ENCODE data around the gene RHBDL1. TPM values are rescaled to one million over a fixed set of nuclear protein-coding genes. Genes with fewer than 3 reads are reported as not detected.

RHBDL1 gene
- total and polyA plus RNA-seq, 4 donors: 0.35 to 0.84 (median 0.70) TPM

DNA sequence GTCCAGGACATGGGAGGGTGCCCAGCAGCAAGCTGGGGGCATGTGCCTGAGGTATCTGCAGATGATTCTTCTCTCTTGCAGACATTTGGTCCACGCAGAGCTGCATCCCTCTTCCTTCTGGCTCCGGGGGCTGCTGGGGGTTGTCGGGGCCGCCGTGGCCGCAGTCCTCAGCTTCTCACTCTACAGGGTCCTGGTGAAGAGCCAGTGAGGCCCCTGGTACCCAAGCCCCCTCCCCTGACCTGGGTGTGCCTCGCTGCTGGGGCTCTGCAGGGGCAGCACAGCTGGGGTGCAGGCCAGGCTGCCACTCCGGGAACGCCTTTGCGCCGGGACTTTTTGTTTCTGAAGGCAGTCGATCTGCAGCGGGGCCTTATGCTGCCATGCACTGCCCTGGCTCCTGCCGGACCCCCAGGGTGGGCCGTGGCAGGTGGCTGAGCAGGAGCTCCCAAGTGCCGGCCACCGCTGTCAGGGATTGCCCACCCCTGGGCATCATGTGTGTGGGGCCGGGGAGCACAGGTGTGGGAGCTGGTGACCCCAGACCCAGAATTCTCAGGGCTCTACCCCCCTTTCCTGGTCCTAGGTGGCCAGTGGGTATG, 2.0 kb upstream of the RHBDL1 start:
- no peaks in the 10 kb centered on the region for H3K9me3 ChIP-seq (ENCODE audit: control insufficient read depth in 4 of 4, low read length in 3 of 4)
- 96% methylated on average over 18 of the region's 18 CpGs for WGBS
- no peak overlapping the region for H3K27ac ChIP-seq (ENCODE audit: low read depth in 1 of 2, low read length in 2 of 2)
- H3K4me3 ChIP-seq (ENCODE audit: low read depth in 1 of 3, low read length in 3 of 3): no peak overlapping the region
- peaks cover 5 to 37% (median 19%) of the 10 kb centered on the region in 4 donors for H3K36me3 ChIP-seq (ENCODE audit: control insufficient read depth in 4 of 4, insufficient read depth in 3 of 4, low read depth in 1 of 4, low read length in 3 of 4)
- H3K9ac ChIP-seq (ENCODE audit: low read depth in 1 of 2, low read length in 2 of 2): no peak overlapping the region
- peaks cover 9 to 27% (median 15%) of the 10 kb centered on the region in 4 donors for H3K4me1 ChIP-seq (ENCODE audit: control insufficient read depth in 4 of 4, insufficient read depth in 4 of 4, low read length in 3 of 4)
- DNase-seq (ENCODE audit: low spot score): no peak
- H3K27me3 ChIP-seq (ENCODE audit: control insufficient read depth in 4 of 4, insufficient read depth in 4 of 4, low read length in 3 of 4): no peaks in the 10 kb centered on the region
- TF ChIP-seq EGR1 (IDR thresholded peaks at IDR 0.05; ENCODE audit: low read depth in 2 of 2): no peak
- TF ChIP-seq, protein P1, sequence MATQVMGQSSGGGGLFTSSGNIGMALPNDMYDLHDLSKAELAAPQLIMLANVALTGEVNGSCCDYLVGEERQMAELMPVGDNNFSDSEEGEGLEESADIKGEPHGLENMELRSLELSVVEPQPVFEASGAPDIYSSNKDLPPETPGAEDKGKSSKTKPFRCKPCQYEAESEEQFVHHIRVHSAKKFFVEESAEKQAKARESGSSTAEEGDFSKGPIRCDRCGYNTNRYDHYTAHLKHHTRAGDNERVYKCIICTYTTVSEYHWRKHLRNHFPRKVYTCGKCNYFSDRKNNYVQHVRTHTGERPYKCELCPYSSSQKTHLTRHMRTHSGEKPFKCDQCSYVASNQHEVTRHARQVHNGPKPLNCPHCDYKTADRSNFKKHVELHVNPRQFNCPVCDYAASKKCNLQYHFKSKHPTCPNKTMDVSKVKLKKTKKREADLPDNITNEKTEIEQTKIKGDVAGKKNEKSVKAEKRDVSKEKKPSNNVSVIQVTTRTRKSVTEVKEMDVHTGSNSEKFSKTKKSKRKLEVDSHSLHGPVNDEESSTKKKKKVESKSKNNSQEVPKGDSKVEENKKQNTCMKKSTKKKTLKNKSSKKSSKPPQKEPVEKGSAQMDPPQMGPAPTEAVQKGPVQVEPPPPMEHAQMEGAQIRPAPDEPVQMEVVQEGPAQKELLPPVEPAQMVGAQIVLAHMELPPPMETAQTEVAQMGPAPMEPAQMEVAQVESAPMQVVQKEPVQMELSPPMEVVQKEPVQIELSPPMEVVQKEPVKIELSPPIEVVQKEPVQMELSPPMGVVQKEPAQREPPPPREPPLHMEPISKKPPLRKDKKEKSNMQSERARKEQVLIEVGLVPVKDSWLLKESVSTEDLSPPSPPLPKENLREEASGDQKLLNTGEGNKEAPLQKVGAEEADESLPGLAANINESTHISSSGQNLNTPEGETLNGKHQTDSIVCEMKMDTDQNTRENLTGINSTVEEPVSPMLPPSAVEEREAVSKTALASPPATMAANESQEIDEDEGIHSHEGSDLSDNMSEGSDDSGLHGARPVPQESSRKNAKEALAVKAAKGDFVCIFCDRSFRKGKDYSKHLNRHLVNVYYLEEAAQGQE (IDR thresholded peaks at IDR 0.05): no peak
- TF ChIP-seq FOXA1 (IDR thresholded peaks at IDR 0.05): no peak
- no peak for TF ChIP-seq HNF4A (conservative IDR thresholded peaks at IDR 0.05)
- TF ChIP-seq FOXA2 (IDR thresholded peaks at IDR 0.05): no peak
- TF ChIP-seq RAD21 (IDR thresholded peaks at IDR 0.05): no peak
- TF ChIP-seq NR2F2 (IDR thresholded peaks at IDR 0.05): no peak
- no peak for TF ChIP-seq JUND (IDR thresholded peaks at IDR 0.05)

DNA sequence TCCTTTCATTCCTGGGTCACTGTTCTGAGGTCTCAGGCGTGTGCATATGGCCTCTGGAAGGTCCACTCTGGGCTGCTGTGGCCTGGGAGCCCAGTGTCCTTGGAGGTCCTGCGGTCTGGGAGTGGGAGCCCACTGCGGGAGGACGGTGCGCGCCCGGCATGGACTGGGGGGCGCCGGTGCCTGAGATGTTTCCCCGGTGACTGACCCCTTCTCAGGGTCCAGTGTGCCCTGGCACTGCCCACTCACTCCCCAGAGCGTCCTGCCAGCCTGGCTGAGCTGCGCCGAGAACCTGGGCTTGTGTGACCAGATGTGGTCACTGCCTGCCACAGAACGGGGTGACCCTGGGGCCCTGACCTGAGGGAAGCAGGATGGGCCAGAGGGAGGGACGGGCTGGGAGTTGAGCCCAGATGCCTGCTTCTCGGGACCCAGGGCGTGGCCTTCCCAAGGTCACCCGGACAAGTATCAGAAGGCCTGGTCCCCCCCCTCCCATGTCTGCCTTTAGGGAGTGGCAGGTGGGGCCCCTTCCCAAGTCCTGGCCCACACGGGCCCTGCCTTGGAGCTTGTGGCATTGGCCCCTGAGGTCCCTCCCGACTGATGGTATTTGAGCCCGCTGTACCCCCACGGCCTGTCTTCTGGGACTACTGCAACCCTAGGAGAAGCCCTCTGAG, 1.1 kb upstream of the RHBDL1 start:
- Histone ChIP-seq H3K4me1 (ENCODE audit: control insufficient read depth in 4 of 4, insufficient read depth in 4 of 4, low read length in 3 of 4) (peaks cover 5 to 27% (median 14%) of the 10 kb centered on the region in 4 donors), H3K9ac (ENCODE audit: low read depth in 1 of 2, low read length in 2 of 2) (no peak overlapping the region), H3K27ac (ENCODE audit: low read depth in 1 of 2, low read length in 2 of 2) (no peak overlapping the region), H3K27me3 (ENCODE audit: control insufficient read depth in 4 of 4, insufficient read depth in 4 of 4, low read length in 3 of 4) (no peaks in the 10 kb centered on the region), H3K9me3 (ENCODE audit: control insufficient read depth in 4 of 4, low read length in 3 of 4) (no peaks in the 10 kb centered on the region), H3K36me3 (ENCODE audit: control insufficient read depth in 4 of 4, insufficient read depth in 3 of 4, low read depth in 1 of 4, low read length in 3 of 4) (peaks cover 5 to 37% (median 19%) of the 10 kb centered on the region in 4 donors), H3K4me3 (ENCODE audit: low read depth in 1 of 3, low read length in 3 of 3) (no peak overlapping the region)
- no peak for TF ChIP-seq NR2F2 (IDR thresholded peaks at IDR 0.05)
- no peak for TF ChIP-seq HNF4A (conservative IDR thresholded peaks at IDR 0.05)
- TF ChIP-seq, protein P2, sequence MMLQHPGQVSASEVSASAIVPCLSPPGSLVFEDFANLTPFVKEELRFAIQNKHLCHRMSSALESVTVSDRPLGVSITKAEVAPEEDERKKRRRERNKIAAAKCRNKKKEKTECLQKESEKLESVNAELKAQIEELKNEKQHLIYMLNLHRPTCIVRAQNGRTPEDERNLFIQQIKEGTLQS (IDR thresholded peaks at IDR 0.05): no peak
- TF ChIP-seq, protein P3, sequence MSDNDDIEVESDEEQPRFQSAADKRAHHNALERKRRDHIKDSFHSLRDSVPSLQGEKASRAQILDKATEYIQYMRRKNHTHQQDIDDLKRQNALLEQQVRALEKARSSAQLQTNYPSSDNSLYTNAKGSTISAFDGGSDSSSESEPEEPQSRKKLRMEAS (IDR thresholded peaks at IDR 0.05): no peak
- TF ChIP-seq SP1 (IDR thresholded peaks at IDR 0.05): no peak
- TF ChIP-seq, protein P1 (IDR thresholded peaks at IDR 0.05): no peak
- TF ChIP-seq, protein P4, sequence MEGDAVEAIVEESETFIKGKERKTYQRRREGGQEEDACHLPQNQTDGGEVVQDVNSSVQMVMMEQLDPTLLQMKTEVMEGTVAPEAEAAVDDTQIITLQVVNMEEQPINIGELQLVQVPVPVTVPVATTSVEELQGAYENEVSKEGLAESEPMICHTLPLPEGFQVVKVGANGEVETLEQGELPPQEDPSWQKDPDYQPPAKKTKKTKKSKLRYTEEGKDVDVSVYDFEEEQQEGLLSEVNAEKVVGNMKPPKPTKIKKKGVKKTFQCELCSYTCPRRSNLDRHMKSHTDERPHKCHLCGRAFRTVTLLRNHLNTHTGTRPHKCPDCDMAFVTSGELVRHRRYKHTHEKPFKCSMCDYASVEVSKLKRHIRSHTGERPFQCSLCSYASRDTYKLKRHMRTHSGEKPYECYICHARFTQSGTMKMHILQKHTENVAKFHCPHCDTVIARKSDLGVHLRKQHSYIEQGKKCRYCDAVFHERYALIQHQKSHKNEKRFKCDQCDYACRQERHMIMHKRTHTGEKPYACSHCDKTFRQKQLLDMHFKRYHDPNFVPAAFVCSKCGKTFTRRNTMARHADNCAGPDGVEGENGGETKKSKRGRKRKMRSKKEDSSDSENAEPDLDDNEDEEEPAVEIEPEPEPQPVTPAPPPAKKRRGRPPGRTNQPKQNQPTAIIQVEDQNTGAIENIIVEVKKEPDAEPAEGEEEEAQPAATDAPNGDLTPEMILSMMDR (IDR thresholded peaks at IDR 0.05; ENCODE audit: low read depth, low read length, missing input control): no peak
- TF ChIP-seq RXRA (IDR thresholded peaks at IDR 0.05): no peak
- no peak for TF ChIP-seq EGR1 (IDR thresholded peaks at IDR 0.05; ENCODE audit: low read depth in 2 of 2)
- TF ChIP-seq TAF1 (conservative IDR thresholded peaks at IDR 0.05): no peak
- TF ChIP-seq FOXA2 (IDR thresholded peaks at IDR 0.05): no peak
- TF ChIP-seq FOXA1 (IDR thresholded peaks at IDR 0.05): no peak
- no peak for TF ChIP-seq RAD21 (IDR thresholded peaks at IDR 0.05)
- TF ChIP-seq JUND (IDR thresholded peaks at IDR 0.05): no peak
- 85% methylated on average over 22 of the region's 22 CpGs for WGBS
- DNase-seq (ENCODE audit: low spot score): no peak

All from liver (tissue), 9 donors.